ENCODE data around the gene CACNA1C.

Gene CACNA1C

GRCh38 chr12:2607881-2608607 lies 555.3 kb downstream of the CACNA1C start:
- no peak for DNase-seq

DNA sequence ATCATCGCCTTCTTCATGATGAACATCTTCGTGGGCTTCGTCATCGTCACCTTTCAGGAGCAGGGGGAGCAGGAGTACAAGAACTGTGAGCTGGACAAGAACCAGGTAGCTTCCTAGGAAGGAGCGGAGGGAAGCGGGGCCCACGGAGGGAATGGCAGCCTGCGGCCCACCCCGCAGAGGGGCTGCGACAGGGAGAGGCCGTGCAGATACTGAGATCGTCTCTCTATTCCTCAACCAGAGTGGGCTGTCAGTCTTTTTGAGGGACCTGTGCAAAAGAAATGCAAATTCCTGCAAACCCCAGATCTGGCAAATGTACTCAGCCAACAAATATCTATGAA lies 555.8 kb downstream of the CACNA1C start:
- Histone ChIP-seq H3K27me3 (replicated peaks) (no peaks in the 10 kb centered on the region), H3K27ac (no peak overlapping the region), H3K4me3 (ENCODE audit: low read depth, low read length) (no peak overlapping the region), H3K36me3 (replicated peaks) (no peaks in the 10 kb centered on the region)
- no peak for TF ChIP-seq CTCF (IDR thresholded peaks at IDR 0.05; ENCODE audit: low read depth, low read length, missing control alignments)
- DNase-seq = no peak
- in situ Hi-C loops (cut with HindIII; ENCODE audit: low pct_ligation_motif_present, low sequenced_read_pairs) = no loop called here

More at GRCh38 chr12:2607881-2608607, 555.3 kb downstream of the CACNA1C start:
- H3K27me3 ChIP-seq (replicated peaks) = no peaks in the 10 kb centered on the region
- no peak overlapping the region for H3K4me3 ChIP-seq (ENCODE audit: low read depth, low read length)
- no peak for TF ChIP-seq CTCF (IDR thresholded peaks at IDR 0.05; ENCODE audit: low read depth, low read length, missing control alignments)
- H3K36me3 ChIP-seq (replicated peaks) = no peaks in the 10 kb centered on the region
- no peak overlapping the region for H3K27ac ChIP-seq
- in situ Hi-C loops (cut with HindIII; ENCODE audit: low pct_ligation_motif_present, low sequenced_read_pairs) = no loop called here

DNA sequence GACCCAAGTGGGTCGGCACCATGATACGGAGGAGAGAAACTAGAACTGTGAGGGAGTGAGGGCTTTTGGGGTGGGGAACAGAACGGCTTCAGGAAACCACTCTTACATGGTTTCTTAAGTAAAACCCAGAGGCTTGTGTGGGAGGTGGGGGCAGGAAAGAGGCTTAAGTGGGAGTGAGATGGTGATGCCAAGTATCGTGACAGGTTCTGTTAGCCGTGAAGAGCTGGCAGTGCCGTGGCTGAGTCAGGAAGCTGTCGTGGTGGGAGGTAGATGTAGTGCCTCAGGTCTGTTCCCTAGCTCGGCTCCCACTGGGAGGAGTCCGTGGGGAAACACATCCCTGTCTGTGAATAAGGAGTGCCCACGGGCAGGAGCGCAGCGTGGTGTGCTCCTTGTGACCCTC lies 556.2 kb downstream of the CACNA1C start:
- Histone ChIP-seq H3K36me3 (replicated peaks) (no peaks in the 10 kb centered on the region), H3K27ac (no peak overlapping the region), H3K4me3 (ENCODE audit: low read depth, low read length) (no peak overlapping the region), H3K27me3 (replicated peaks) (no peaks in the 10 kb centered on the region)
- TF ChIP-seq CTCF (IDR thresholded peaks at IDR 0.05; ENCODE audit: low read depth, low read length, missing control alignments) = no peak
- in situ Hi-C loops (cut with HindIII; ENCODE audit: low pct_ligation_motif_present, low sequenced_read_pairs) = no loop called here
- DNase-seq = no peak

GRCh38 chr12:2610358-2610757 lies 557.6 kb downstream of the CACNA1C start:
- H3K4me3 ChIP-seq (ENCODE audit: low read depth, low read length) = no peak overlapping the region
- TF ChIP-seq CTCF (IDR thresholded peaks at IDR 0.05; ENCODE audit: low read depth, low read length, missing control alignments) = no peak
- no peaks in the 10 kb centered on the region for H3K27me3 ChIP-seq (replicated peaks)
- H3K36me3 ChIP-seq (replicated peaks) = no peaks in the 10 kb centered on the region
- DNase-seq = no peak
- H3K27ac ChIP-seq = no peak overlapping the region
- in situ Hi-C loops (cut with HindIII; ENCODE audit: low pct_ligation_motif_present, low sequenced_read_pairs) = no loop called here

- peak; percentile 95 for DNase-seq
- no peak for TF ChIP-seq CTCF (IDR thresholded peaks at IDR 0.05; ENCODE audit: low read depth, low read length, missing control alignments)
These were observed 560.7 kb downstream of the CACNA1C start for GRCh38 chr12:2613326-2614073.

More at GRCh38 chr12:2613326-2614073, 560.7 kb downstream of the CACNA1C start:
- no peaks in the 10 kb centered on the region for H3K27me3 ChIP-seq (replicated peaks)
- peak overlapping the region; percentile 57 for H3K27ac ChIP-seq
- in situ Hi-C loops (cut with HindIII; ENCODE audit: low pct_ligation_motif_present, low sequenced_read_pairs) = no loop called here
- H3K36me3 ChIP-seq (replicated peaks) = no peaks in the 10 kb centered on the region
- H3K4me3 ChIP-seq (ENCODE audit: low read depth, low read length) = no peak overlapping the region

Measured in brain microvascular endothelial cell (primary cell).